K562 (cell line): Measurements from ENCODE around the gene NANS. TPM values are rescaled to one million over a fixed set of nuclear protein-coding genes. Genes with fewer than 3 reads are reported as not detected.

Source experiments
- ATAC-seq: fragments of 200-7000 bp; cut with Tn5 transposase; 3 replicates; pipeline ENCODE4 v1.9.1; 2020; ENCODE audit warnings: moderate library complexity
- BruUV-seq: library from RNA; stranded (reverse); fragments of 400-500 nt; replicated peaks from 2 replicates; lab custom pipeline; 2021; lab: Mats Ljungman, UMichigan
- CTCF ChIA-PET: fragments of 300-600 bp; formaldehyde crosslinking; extraction: SDS; loops from one replicate; lab custom pipeline; 2021; ENCODE audit warnings: low intra/inter-chr PET ratio; lab: Yijun Ruan, JAX
- POLR2A ChIA-PET: fragments of 300-600, 350-650 bp; sonication (Branson Sonifier 250); formaldehyde crosslinking; extraction: SDS; loops from one replicate; lab custom pipeline; 2021; ENCODE audit warnings: antibody characterized with exemption, inconsistent platforms; lab: Yijun Ruan, JAX
- DNase-seq, 4 experiments: peaks; one replicate each; pipeline versions ENCODE4 v3.0.0 to v3.0.0-alpha.2; 2011 to 2018; ENCODE audit warnings: low spot score in 3 of 4, mixed read lengths in 3 of 4; ENCODE audit errors: extremely low read depth in 1 of 4
- FAIRE-seq: peaks from 2 replicates; lab custom pipeline; 2011; peaks lifted over from hg19 to GRCh38; lab: Jason Lieb, UNC
- H2AFZ ChIP-seq: 2 replicates; pipeline ENCODE4 v1.6.0; 2011; ENCODE audit warnings: low read depth, low read length, control low read depth, inconsistent platforms
- H3K27ac ChIP-seq: fragments of 200-600 bp; 3 replicates; pipeline ENCODE4 v1.8.0; 2011; ENCODE audit warnings: low read depth, mild to moderate bottlenecking, control low read depth, inconsistent platforms, low read length, moderate library complexity, mixed read lengths; ENCODE audit errors: extremely low read depth
- H3K27me3 ChIP-seq, 2 experiments: fragments of 300-600 bp in 1 of 2; 2 replicates in 1 of 2; 3 replicates in 1 of 2; pipeline versions ENCODE4 v1.6.0 to v1.8.0; 2011; ENCODE audit warnings: inconsistent platforms in 2 of 2, low read length in 2 of 2, mild to moderate bottlenecking in 1 of 2, mixed read lengths in 1 of 2, moderate library complexity in 1 of 2; ENCODE audit not compliant: control insufficient read depth in 2 of 2, insufficient read depth in 2 of 2
- H3K36me3 ChIP-seq: fragments of 300-600 bp; 3 replicates; pipeline ENCODE4 v1.8.0; 2011; ENCODE audit warnings: mild to moderate bottlenecking, low read length, inconsistent platforms; ENCODE audit not compliant: control insufficient read depth, insufficient read depth
- H3K4me1 ChIP-seq, 2 experiments: fragments of 200-600 bp in 1 of 2; replicated peaks in 1 of 2; 2 replicates in 1 of 2; 3 replicates in 1 of 2; pipeline versions ENCODE4 v1.5.1 to v1.8.0; 2011; ENCODE audit warnings: inconsistent platforms in 2 of 2, low read length in 2 of 2, mild to moderate bottlenecking in 1 of 2, mixed read lengths in 1 of 2, moderate library complexity in 1 of 2; ENCODE audit not compliant: control insufficient read depth in 2 of 2, insufficient read depth in 2 of 2
- H3K4me2 ChIP-seq: 2 replicates; pipeline ENCODE4 v1.6.1; 2011; ENCODE audit warnings: low read length, control low read depth, inconsistent platforms, mixed read lengths; ENCODE audit not compliant: insufficient read depth
- H3K4me3 ChIP-seq: fragments of 200-600 bp; sonication (generic), shearing (Covaris generic); 2 replicates; pipeline ENCODE4 v1.5.1; 2016; ENCODE audit warnings: control low read depth, inconsistent platforms
- H3K79me2 ChIP-seq: fragments of 200-600 bp; 3 replicates; pipeline ENCODE4 v1.8.0; 2011; ENCODE audit warnings: low read length, inconsistent platforms; ENCODE audit not compliant: control insufficient read depth, insufficient read depth
- H3K9ac ChIP-seq, 2 experiments: 2 replicates each; pipeline versions ENCODE4 v1.6.0 to v1.6.1; 2011; ENCODE audit warnings: low read depth in 2 of 2, low read length in 2 of 2, control low read depth in 1 of 2, inconsistent platforms in 1 of 2, mild to moderate bottlenecking in 1 of 2, mixed read lengths in 1 of 2; ENCODE audit not compliant: insufficient read depth in 1 of 2
- H3K9me1 ChIP-seq: one replicate; pipeline ENCODE4 v1.6.0; 2011; ENCODE audit warnings: inconsistent platforms, mild to moderate bottlenecking, low read length, moderate library complexity; ENCODE audit not compliant: control insufficient read depth, insufficient read depth
- H3K9me3 ChIP-seq: replicated peaks from 2 replicates; pipeline ENCODE4 v1.5.1; 2011; ENCODE audit warnings: low read depth, low read length, inconsistent platforms; ENCODE audit not compliant: control insufficient read depth, insufficient read depth
- H4K20me1 ChIP-seq: replicated peaks from 2 replicates; pipeline ENCODE4 v1.6.1; 2011; ENCODE audit warnings: low read length, inconsistent platforms, mixed read lengths; ENCODE audit not compliant: control insufficient read depth, insufficient read depth
- ZBTB11 ChIP-seq, 3 experiments: fragments of 200-800 bp in 1 of 3; fragments of 250-450 bp in 1 of 3; fragments of 450-650 bp in 1 of 3; sonication (Bioruptor Pico) in 1 of 3; sonication (Bioruptor generic) in 1 of 3; formaldehyde crosslinking in 1 of 3; IDR thresholded peaks; 2 replicates each; pipeline versions ENCODE4 v1.6.1 to v1.8.0; 2016 to 2022; ENCODE audit warnings: mild to moderate bottlenecking in 2 of 3, missing genetic modification characterization in 2 of 3, missing compliant biosample characterization in 1 of 3, moderate library complexity in 1 of 3
- ZNF717 ChIP-seq: fragments of 250-450 bp; sonication (Bioruptor Pico); IDR thresholded peaks from 2 replicates; pipeline ENCODE4 v1.5.0; 2021
- WGBS: fragments of 100-300 bp; shearing (Covaris generic); methylation state at CpG from one replicate; pipeline ENCODE4 v1.1.6; 2016; ENCODE audit warnings: low coverage, mixed read lengths; ENCODE audit not compliant: insufficient coverage; ENCODE audit errors: missing lambda C conversion rate; 5-methylcytosine and 5-hydroxymethylcytosine counted together
- in situ Hi-C: fragments of 300-500 bp; cut with MboI; formaldehyde crosslinking; loops from 4 replicates; pipeline ENCODE4 v1.15.0; 2018; ENCODE audit warnings: inconsistent platforms, mixed read lengths
- intact Hi-C: fragments of 100-400 bp; cut with micrococcal nuclease; formaldehyde crosslinking; loops from 2 replicates; pipeline ENCODE4 v1.14.2; 2022
- polyA plus RNA-seq, 8 experiments: library from polyadenylated mRNA; depleted of rRNA in 4 of 8; stranded (reverse) in 5 of 8; unstranded in 3 of 8; fragments of >200 nt; fragmentation: Nextera tagmentation in 2 of 8; fragmentation: Illumina TruSeq in 1 of 8; extraction: Ambion mirVana in 2 of 8; extraction: Trizol in 1 of 8; gene quantifications; 2 replicates each; pipeline versions ENCODE4 v1.2.1 to v1.2.3, GENCODE V29; 2011 to 2014; ENCODE audit warnings: inconsistent platforms in 1 of 8, missing spikeins in 1 of 8
- total RNA-seq, 7 experiments: library from RNA; depleted of rRNA in 6 of 7; stranded (reverse); fragments of >200 nt in 6 of 7; fragmentation: Illumina TruSeq in 2 of 7; extraction: Trizol in 2 of 7; gene quantifications; 2 replicates each; pipeline versions ENCODE4 v1.2.1 to v1.2.3, GENCODE V29; 2011 to 2021; ENCODE audit warnings: low replicate concordance in 1 of 7

Gene NANS
- total and polyA plus RNA-seq, 9 of the 15 experiments (the other 6 are each of a cell fraction or from before 2014, with no cell fraction given), result 37.1 to 181 (median 137) TPM

- POLR2A ChIA-PET, result interaction anchor here (1.3 kb wide), 1 partner anchor 11 kb away, joined by 3 read pairs; no protein-coding TSS in a partner anchor
- H3K9me1 ChIP-seq, result no peaks in the 10 kb centered on the region
- no TSS peak for BruUV-seq
- no peaks in the 10 kb centered on the region for H3K9me3 ChIP-seq
- H2AFZ ChIP-seq, result no peak overlapping the region
- no peak overlapping the region for H3K27ac ChIP-seq
- H3K9ac ChIP-seq, result no peak overlapping the region
- in situ Hi-C loops (no loop called here), intact Hi-C loops (no loop called here)
- peaks cover 94% of the 10 kb centered on the region for H3K36me3 ChIP-seq
- no peak for DNase-seq
- 87% methylated on average over 6 of the region's 6 CpGs for WGBS
- no peaks in the 10 kb centered on the region for H4K20me1 ChIP-seq
- no peak for ATAC-seq
- H3K4me2 ChIP-seq, result no peak overlapping the region
- H3K4me3 ChIP-seq, result no peak overlapping the region
- peak in 1 of 3 experiments; percentile 16; a peak in 1 of 6 replicates for TF ChIP-seq ZBTB11 (CRISPR knock-in tag; IDR thresholded peaks at IDR 0.05)
- TF ChIP-seq ZNF717 (CRISPR knock-in tag), result no peak
- H3K79me2 ChIP-seq, result no peaks in the 10 kb centered on the region
- no peaks in the 10 kb centered on the region for H3K27me3 ChIP-seq
- CTCF ChIA-PET, result no interaction called here
- no peak for FAIRE-seq
- H3K4me1 ChIP-seq, result peaks cover 3 to 9% of the 10 kb centered on the region in 2 experiments; a peak in 4 of 5 replicates
These were observed 25.1 kb downstream of the NANS start for GRCh38 chr9:98081477-98082219.
